ENCODE results near the gene CCDC187.
"Not testable (repeated sequence)": the region's sequence is repeated elsewhere in the genome, so short reads cannot be mapped to it uniquely, and the experiment has no call there.

CCDC187 gene

DNA sequence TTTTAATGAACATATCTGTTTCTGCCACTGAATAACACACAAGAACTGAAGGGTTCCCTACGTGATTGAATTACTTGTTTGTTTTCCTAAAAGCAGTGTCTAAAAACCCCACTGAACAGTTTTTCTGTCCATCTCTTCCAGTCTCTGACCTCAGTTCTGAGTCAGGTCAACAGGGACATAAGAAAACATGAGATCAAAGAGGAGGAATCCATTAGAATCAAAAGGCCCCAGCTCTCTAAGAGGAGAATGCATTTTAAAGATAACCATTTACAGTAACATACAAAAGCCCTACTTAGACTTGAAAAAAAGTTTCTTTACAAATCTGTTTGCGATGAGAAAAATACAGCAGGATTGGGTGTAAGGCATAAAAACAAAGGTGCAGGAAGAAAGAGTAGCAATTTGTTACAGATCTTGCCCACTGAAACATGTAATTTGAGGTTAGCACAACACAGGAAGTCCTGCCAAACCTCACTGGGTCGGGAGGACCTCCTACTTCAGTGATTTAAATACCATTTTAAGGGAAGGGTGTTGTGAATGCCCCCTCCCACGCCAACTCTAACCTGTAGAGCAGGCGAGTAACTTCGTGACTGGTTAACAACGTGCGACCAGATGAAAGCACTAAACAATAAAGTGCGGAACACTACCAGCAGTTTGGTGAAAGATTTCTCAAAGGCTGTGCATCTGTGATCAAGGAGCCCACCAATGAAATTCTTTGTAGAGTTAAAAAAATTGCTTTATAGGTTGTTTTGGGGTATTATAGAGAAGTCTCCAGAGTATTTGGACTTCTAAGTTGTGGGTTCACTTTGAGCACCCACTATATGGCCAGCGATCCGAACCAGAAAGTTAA lies 59.5 kb downstream of the CCDC187 start:
- peak; percentile 39 to 60 for DNase-seq (ENCODE audit: low read depth in 2 of 2, low spot score in 1 of 2)

DNA sequence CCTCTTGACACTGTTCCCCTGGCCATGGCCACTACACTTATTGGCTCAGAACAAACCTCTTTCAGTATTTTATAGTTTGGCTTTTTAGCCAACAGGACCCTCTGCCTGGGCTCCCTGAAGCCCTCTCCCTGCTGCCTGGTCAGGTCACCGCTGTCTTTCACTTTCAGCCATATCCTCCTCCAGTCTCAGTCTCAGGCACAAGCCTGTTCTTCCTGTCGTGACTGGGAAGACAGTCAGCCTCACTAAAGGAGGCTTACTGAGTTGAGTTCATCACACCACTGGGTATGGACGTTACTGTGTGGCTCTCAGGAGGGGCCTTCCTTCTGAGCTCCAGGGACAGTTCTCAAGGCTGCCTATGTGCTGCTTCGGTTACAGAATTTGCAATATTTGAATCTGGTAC lies 60.3 kb downstream of the CCDC187 start:
- DNase-seq (ENCODE audit: low read depth in 2 of 2, low spot score in 1 of 2) = no peak

DNA sequence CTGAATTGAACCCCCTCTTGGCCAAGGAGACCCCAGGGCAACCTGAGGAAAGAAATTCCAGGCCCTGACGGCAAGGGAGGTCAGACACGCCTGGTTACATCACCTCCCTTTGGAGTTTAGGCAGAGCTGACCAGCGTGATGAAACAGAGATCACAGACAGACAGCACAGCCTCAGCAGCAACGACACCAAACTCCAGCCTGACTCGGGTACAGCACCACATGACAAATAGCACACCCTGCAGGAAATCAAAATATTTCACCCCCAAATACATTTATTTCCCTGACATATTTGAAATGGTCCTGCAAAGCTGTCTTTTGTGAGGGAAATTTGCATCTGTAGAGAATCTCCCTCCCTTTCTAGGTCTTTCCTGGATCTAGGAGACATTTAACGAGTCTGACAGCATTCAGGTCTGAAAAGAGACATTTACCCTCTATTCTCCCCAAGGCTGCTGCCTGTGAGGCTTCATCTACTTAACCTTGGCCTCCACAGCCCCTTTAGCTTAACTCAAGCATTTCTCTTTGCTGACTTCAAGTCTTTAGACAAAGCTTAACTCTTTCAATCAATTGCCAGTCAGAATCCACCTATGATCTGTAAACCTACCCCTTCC lies 60.9 kb downstream of the CCDC187 start:
- DNase-seq (ENCODE audit: low read depth in 2 of 2, low spot score in 1 of 2) = no peak

DNA sequence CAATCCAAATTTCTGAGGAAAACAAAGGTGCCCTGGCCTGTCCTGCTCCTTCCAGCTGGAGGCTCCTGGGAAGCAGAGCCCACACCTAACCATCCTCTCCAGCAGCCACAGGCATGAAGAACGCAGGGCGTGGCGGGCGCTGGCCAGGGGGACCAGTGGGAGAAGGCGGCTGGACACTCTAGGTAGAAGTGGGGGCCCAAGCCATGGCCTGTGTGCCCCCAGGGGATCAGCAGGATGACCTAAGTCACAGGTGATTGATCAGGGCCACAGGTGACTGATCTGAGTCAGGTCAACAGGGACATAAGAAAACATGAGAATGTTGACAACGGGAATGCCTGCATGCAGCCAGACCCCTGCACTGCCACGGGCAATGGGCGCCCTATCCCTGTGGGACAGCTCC lies 61.6 kb downstream of the CCDC187 start:
- DNase-seq (ENCODE audit: low read depth in 2 of 2, low spot score in 1 of 2) = no peak

DNA sequence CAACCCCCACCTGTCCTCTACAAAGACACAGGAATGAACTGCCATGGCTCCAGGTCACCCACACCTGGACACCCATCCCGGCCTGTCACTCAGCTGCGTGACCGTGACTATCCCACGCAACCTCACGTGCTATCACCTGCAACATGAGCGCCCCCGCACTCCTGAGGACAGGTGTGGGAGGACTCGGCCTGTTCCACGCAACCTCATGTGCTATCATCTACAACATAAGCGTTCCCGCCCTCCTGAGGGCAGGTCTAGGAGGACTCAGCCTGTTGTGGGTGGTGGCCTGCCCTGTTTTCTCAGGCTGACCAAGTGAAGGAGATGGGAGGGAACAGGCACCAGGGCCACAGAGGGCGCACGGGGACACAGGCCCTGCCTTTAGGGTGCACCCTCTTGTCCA lies 62.4 kb downstream of the CCDC187 start:
- no peak for DNase-seq (ENCODE audit: low read depth in 2 of 2, low spot score in 1 of 2)

DNA sequence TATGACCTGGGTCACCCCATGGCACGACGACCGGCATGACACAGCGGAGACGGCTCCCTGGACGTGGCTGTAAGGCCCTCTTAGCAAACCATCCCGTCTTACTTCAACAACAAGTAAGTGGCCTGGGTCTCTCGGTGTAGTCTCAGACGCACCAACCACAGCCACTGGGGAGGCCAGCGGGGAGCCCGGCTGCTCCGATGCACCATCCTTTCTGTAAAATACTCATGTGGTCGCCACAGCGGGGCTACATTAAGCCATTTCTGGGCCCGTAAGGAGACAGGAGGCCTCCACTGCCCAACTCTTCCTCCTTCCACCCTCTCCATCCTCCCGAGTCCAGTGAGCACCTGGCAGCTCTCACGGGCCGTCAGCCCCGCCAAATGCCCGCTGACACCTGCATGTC lies 63.0 kb downstream of the CCDC187 start:
- DNase-seq (ENCODE audit: low read depth in 2 of 2, low spot score in 1 of 2) = no peak

DNA sequence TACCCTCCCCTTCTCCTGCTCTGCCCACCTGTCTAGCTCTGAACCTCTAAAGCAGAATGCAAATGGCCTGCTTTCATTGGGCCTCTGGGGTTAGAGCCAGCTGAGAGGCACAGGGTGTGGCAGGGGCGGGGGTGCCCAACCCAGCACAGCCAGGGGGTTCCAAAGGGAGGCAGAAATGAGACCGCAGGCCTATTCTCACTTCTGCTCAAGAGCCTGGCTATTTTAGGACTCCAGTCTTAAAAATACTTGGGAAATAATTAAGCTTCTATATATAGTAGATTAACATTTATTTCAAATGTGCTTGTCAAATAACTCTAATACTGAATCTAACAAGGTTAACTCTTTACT lies 63.9 kb downstream of the CCDC187 start:
- DNase-seq (ENCODE audit: low read depth in 2 of 2, low spot score in 1 of 2) = no peak

DNA sequence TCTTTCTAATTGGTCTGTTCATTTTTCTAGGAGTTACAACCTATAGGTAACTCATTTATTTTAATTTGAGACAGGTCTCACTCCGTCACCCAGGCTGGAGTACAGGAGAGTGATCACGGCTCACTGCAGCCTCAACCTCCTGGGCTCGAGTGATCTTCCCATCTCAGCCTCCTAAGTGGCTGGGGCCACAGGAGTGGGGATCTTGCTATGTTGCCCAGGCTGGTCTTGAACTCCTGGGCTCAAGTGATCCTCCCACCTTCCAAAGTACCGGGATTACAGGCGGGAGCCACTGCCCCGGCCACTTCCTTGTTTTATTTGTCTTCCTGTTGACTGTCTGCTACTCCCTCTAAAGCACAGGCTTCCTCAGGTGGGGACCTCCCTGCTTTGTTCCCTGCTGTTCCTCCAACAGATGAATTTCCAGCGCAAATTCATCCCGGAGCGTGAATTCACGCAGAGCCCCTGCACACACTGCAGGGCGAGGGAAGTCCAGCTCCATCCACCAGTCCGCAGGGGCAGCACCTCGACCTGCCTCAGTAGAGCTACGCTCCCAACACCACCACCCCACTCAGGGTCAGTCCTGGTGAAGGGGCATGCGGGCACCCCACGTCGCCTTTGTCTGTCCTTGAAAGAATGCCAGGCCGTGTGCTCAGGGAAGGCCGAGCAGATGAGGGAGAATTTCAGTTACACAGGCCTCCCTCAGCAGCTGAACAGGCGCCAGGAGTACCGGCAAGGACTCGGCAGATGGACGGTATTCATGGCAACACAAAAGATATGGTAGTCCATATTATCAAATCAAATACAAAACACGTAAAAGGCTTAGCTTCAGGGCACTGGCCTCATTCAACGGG lies 64.5 kb downstream of the CCDC187 start:
- no peak for DNase-seq (ENCODE audit: low read depth in 2 of 2, low spot score in 1 of 2)

DNA sequence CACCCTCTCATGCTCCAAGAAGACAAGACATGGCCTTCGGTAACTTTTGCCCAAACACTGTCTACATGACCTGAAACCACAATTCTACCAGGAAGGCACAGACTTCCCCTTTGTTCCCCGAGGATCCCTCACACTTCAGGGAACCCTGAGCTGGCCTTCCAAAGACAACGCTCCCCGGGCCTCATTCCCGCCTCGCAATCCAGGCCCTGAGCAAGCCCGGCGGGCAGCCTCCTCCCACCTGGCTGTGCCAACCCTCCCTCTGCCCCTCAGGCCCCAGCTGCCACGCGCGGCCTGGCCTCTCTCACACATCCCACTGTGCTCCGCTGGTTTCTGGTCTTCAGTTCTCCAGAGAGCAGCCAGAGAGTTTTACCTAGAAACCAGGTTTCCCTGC lies 65.6 kb downstream of the CCDC187 start:
- DNase-seq (ENCODE audit: low read depth in 2 of 2, low spot score in 1 of 2) = no peak

DNA sequence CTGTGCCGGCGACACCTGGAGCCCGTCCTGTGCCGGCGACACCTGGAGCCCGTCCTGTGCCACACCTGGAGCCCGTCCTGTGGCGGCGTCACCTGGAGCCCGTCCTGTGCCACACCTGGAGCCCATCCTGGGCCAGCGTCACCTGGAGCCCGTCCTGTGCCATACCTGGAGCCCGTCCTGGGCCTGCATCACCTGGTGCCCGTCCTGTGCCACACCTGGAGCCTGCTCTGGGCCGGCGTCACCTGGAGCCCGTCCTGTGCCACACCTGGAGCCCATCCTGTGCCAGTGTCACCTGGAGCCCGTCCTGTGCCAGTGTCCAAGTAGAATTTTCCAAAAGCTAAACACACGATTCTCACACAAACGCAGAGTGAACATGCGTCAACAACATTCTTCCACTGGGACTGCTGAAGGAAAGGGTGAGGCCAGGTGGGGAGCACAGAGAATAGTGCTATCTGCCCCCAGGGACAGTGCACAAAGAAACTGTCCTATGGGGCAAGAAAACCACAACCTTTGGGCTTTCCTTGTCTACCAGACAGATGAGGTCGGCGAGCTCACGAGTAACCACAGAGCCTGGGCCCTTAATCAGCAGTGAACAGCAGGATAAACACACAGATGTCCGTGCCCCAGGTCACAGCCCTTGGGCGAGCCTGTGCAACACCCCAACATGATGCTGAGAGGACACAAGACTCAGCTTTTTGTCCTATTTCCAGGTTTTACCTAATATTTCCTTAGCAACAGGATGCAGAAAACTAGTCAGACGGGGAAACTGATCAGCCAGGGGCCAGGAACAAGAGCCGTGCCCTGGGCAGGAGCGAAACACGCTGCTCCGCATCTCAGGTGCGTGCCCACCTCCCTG lies 66.2 kb downstream of the CCDC187 start:
- DNase-seq (ENCODE audit: low read depth in 2 of 2, low spot score in 1 of 2) = no peak

DNA sequence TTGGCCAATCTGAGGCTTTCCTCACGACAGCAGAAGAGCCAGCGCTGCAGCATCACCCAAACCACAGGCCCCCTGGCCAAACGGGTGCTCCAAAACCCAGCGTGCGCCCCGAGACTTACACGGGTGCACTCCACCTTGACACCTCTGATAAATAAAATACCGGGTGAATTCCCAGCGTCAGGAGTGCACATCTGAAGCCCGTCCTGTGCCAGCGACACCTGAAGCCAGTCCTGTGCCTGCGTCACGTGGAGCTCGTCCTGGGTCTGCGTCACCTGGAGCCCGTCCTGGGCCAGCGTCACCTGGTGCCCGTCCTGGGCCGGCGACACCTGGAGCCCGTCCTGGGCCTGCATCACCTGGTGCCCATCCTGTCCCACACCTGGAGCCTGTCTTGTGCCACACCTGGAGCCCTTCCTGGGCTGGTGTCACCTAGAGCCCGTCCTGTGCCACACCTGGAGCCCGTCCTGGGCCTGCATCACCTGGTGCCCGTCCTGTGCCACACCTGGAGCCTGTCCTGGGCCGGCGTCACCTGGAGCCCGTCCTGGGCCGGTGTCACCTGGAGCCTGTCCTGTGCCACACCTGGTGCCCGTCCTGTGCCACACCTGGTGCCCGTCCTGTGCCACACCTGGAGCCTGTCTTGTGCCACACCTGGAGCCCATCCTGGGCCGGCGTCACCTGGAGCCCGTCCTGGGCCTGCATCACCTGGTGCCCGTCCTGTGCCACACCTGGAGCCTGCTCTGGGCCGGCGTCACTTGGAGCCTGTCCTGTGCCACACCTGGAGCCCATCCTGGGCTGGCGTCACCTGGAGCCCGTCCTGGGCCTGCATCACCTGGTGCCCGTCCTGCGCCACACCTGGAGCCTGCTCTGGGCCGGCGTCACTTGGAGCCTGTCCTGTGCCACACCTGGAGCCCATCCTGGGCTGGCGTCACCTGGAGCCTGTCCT lies 67.2 kb downstream of the CCDC187 start:
- not testable (repeated sequence) for DNase-seq (ENCODE audit: low read depth in 2 of 2, low spot score in 1 of 2)

DNA sequence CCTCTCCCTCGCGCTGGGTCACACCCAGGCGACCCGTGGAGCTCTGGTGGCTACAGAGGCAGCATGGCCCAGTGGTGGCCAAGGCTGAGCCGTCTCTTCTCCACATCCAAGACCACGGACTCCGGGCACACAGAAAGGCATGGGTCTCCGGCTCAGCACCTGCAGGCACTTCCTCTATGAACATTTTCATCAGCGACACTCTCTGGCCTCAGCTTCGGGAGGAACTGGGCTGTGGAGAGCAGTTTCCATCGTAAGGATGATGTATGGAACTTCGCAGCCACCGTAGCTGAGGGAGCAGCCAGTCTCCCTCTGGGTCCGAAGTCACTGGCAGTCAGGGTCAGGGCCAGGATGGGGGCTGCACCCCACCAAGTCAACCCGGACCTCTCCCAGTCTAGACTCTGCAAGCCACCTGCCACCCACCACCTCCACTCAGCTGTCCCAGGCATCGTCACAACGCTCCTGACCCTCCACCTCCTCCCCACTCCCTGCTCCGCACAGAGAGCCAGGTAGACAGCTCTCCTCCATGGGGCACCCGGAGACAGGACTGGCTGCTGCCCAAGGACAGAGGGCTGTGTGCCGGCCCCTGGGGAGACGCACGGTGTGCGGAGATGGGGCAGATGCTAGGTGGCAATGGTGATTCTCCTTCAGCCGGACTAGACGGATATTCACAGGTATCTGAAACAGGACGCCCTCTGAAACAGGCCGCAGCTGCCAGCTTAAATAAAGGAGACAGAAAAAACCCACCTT lies 68.0 kb downstream of the CCDC187 start:
- DNase-seq (ENCODE audit: low read depth in 2 of 2, low spot score in 1 of 2) = no peak

DNA sequence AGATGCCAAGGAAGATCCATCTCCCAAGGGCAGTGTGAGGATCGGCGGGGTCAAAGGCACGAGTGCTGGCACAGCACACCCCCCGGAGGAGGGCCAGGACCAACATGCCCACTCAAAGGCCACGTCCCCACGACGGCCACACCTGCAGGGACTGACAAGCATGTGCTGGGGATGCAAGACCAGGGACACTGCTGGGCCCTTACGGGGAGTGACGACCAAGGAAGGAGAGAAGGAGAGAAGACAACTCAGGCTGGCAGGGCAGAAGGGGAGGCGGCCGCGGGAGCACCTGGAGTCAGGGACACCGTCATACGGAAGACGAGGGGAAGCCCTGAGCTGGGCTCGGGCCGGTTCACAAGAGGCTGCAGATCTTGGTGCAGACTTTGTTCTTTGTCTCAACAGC lies 68.7 kb downstream of the CCDC187 start:
- DNase-seq (ENCODE audit: low read depth in 2 of 2, low spot score in 1 of 2) = no peak

DNA sequence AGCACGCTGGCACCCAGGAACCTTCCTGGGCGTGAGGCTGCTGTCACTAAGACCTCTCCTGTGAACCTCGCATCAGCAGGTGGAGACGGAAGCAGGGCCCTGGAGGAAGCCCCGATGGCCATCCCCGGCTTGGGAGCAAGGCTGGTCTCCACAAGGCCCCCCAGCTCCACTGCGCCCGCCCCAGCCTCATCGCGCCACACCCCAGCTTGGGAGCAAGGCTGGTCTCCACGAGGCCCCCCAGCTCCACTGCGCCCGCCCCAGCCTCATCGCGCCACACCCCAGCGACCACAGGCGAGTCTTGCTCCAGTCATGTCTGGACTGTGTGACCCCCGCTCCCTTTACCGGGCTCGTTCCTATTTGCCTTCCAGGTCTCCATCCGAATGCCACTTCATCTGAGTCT lies 69.3 kb downstream of the CCDC187 start:
- no peak for DNase-seq (ENCODE audit: low read depth in 2 of 2, low spot score in 1 of 2)

DNA sequence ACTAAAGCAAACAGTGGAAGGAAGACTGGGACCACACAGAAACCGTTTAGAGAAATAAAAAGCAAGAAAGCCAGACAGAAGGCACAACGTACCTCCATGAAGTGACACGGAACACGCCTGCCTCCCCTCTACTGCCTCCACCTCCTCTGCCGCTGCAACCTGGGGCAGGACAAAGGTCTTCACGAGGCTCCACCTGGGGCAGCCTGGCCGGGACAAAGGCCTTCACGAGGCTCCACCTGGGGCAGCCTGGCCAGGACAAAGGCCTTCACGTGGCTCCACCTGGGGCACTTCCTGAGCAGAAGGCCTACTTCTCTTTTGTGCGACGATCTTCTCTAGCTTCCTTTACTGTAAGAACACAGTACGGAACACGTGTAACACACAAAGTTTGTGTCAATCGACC lies 70.0 kb downstream of the CCDC187 start:
- no peak for DNase-seq (ENCODE audit: low read depth in 2 of 2, low spot score in 1 of 2)

DNA sequence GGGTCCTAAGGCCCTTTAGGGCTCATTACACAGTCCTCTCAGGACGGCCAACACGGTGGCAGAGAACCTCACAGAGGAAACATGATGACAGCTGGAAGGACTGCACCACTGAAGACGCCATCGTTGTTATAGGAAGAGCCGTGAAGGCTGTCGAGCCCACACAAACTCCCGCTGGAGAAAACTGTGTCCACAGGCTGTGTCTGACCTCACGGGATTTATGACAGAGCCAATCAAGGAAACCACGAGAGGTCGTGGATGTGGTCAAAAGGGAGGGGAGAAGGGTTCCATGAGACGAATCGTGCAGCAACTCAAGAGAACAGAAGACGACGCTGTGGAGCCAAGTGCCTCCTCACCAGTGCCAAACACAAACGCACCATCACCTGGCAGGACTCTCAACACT lies 70.5 kb downstream of the CCDC187 start:
- DNase-seq (ENCODE audit: low read depth in 2 of 2, low spot score in 1 of 2) = no peak

DNA sequence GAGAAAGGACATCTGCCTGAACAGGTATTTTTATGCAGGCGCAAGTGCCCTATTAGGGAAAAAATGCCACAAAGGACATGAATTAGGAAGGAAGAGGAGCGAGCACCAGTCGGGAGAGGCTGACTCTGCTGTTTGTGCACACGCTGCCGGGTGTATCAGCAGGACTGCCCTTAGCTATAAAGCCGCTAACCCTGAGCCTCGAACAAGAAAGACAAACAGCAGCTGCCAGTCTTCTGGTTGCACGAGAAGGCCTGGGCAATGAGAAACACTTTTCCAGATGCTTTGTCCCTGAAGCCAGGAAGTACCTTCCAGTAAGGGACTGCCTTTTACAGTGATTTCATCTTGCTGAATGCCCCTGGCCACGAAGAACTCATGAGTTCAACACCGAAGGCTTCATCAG lies 70.9 kb downstream of the CCDC187 start:
- DNase-seq (ENCODE audit: low read depth in 2 of 2, low spot score in 1 of 2) = no peak

DNA sequence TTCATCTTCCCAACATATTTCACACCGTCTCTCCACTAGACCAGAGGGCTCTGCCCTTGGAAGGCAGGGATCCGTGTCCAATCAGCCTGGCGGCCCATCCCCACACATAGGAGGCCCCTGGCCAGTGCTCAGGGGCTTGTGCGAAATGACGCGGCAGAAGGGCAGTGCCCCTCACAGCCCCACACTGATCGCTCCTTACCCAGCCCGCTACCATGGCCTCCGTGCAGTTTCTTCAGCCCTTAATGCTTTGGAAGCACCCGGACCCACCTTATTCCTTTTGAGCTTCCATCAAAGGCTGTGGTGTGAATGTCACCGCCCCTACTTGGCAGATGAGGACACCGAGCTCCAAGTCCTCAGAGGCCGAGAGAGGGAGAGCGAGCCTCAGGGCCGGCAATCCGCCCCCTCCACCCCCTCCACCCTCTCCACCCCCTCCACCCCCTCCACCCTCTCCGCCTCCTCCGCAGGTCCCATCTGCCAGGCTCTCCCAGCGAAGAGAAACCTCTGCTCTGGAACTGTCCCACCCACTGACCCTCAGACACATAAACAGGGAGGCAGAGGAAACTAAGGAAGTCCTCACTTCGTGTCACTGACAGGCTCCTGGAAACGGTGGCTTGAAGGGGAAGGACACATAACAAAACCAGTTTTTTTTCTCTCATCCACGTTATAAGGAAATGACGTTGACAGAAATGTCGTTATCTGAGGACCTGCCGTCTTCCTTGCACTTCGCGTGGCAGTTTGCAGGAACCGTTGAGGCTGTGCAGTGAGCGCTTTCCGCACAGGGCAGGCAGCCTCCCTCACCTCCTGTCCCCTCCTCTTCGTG lies 72.2 kb downstream of the CCDC187 start:
- no peak for DNase-seq (ENCODE audit: low read depth in 2 of 2, low spot score in 1 of 2)

DNA sequence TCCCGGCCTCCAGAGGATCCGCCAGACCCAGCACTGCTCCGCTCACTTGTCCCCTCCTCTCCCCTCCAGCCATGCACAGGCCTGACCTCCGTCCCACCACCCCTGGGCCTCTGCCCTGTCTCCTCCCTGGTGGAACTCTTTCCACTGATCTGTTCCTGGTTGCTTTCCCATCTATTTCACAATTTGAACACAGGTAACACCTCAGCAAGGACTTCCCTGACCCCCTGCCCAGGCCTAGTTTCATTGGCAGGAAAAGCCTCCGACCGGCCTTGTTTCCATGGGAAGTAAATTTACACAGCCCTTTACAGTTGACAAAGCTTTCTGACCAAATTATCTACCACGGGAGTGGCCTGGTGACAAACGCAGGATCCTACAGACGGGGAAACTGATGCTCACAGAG lies 73.1 kb downstream of the CCDC187 start:
- DNase-seq (ENCODE audit: low read depth in 2 of 2, low spot score in 1 of 2) = no peak
